Left renal cortex interstitium (tissue), 4 donors: ENCODE data around the gene POMGNT1. TPM values are rescaled to one million over a fixed set of nuclear protein-coding genes. Genes with fewer than 3 reads are reported as not detected.

Experiments used
- DNase-seq, 4 donors: peaks; one replicate each; pipeline ENCODE4 v3.0.0-alpha.2; 2013; ENCODE audit warnings: low read depth in 4 of 4, low spot score in 2 of 4, missing footprints in 1 of 4
- polyA plus RNA-seq, 4 donors: library from polyadenylated mRNA; unstranded; fragments of 120-200 nt; gene quantifications; one replicate each; pipeline ENCODE4 v1.2.1, GENCODE V29; 2013; ENCODE audit not compliant: insufficient read length in 4 of 4

The POMGNT1 gene
- polyA plus RNA-seq, 4 donors = 70.0 to 94.5 (median 84.7) TPM

DNA sequence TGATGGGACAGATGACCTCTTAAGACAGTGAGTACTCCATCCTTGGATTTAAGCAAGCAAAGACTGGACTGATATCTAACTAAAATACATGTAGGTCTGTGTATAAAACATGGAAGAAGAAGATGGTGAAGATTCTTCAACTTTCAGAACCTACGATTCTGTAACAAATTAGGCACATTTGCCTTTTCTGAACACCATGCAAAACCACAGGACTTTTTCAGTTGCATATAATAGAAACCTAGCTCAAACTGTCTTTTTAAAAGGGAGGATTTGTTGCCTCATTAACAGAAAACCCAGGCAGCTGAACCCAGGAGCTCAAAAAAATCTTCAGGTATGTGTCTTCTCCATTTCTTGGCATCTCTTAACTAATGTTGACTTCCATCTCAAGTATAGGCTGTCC lies 38.0 kb downstream of the POMGNT1 start:
- no peak for DNase-seq

DNA sequence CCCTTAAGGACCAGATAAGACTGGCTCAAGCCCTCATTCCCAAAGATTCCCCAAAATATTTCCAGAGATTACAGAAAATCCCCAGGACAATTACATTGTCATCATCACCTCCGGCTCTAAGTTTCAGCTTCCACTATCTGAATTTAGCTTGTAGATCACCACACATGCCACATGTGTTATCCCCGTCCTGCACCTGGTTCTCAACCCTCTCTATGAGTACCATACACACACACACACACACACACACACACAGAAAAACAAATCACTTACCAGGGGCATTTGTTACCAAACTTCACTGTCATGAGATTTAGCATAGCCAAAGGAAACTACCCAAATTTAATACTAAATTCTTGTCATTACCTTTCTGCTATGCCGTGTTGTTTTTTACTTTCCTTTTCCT lies 38.7 kb downstream of the POMGNT1 start:
- no peak for DNase-seq

DNA sequence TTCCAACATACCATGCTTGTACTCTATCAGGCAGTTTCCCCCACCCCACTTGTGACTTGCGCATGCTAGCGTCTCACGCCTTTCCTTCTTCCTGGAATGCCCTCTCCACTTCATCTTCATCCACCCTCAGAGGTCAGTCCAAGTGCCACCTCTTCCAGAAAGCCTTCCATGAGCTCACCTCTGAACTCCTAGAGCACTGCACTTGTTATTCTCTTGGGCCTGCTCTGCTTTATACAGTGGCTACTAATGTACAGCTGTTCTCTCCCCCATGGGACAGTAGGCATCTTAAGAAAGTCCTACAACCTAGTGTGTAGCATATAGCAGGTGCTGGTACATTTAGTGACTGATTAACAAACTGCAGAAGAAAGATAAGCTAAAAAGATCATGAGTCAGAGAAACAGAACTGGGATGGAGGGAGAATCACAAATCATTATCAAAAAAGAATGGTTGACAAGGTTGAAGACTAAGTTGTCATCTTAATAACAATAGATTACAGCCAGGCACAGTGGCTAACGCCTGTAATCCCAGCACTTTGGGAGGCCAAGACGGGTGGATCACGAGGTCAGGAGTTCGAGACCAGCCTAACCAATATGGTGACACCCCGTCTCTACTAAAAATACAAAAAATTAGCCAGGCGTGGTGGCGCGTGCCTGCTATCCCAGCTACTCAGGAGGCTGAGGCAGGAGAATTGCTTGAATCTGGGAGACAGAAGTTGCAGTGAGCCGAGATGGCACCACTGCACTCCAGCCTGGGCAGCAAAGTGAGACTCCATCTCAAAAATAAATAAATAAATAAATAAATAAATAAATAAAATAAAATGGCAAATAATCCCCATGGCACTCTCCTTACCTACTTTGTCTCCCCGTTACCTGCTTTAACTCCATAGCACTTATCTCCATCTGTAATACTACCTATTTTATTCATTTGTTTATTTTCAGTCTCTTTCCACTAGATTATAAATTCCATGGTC lies 39.6 kb downstream of the POMGNT1 start:
- no peak for DNase-seq

DNA sequence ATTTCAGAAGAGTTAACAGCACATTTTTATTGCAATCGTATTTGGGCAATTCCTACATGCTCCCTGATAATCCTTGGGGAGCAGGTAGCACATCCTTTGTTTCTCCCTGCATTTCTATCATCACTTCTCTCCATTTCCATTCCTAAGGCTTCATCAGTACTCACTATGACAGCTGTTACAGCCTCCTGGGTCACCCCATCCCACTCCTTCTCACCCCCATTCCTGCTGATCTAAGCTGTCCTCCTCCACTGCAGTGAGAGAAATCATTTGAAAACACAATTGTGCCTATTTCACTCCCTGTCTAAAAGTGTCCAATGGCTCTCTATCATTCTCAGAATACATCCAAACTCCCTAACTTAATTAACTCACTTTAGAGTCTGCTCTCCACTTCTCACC lies 40.3 kb downstream of the POMGNT1 start:
- no peak for DNase-seq

DNA sequence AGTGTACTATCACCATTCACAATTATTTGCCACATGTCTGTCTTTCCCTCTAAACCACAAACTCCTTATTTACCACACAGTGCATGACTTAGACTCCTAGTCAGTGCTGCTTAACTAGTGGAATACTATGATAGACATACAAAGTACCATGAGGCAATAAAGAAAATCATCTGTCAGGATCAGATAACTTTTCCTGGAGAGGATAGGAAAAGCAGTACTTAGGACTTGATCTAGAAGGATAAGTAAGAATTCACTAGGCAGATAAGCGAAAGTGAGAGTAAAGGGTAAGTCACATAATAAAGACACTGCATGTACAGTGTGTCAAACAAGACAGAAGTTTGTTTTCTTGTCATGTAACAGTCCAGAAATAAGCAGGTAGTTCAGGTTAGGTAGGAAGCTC lies 44.5 kb downstream of the POMGNT1 start:
- no peak for DNase-seq

DNA sequence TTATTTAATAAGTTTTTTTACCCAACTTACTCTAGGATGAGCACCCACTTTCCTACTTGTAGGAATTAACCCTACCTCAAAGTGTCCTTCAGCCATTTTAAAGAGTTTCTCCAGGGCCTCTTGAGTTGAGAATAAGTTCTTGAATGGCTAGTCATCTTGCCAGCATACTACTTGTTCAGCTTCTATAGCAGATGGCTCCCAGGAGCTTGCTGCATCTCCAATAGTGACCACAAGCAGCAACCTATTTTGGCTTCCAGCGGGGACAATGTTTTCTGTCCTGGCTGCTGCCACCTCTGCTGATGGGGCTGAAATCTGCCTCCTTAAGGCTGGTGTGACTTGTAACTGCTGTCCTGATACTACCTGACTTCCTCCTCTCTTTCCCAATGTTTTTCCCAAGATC lies 45.0 kb downstream of the POMGNT1 start:
- no peak for DNase-seq

DNA sequence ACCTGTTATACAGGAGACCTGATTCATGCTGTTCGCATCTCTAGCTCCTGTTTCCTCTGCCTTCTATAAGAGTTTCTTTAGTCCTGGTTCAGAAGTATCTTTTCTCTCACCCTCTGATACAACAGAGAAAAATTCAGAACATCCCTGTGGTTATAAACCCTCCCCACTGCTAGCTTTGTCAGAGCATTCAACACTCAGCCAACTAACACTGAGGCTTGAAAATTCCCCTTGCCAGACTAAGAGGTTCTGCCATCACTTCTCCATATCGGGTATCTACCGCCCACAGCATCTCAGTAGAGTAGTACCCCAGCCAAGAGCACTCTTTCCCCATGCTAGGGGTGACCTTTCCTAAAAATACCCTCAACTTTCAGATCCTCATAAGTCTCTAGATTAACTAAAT lies 46.2 kb downstream of the POMGNT1 start:
- no peak for DNase-seq

DNA sequence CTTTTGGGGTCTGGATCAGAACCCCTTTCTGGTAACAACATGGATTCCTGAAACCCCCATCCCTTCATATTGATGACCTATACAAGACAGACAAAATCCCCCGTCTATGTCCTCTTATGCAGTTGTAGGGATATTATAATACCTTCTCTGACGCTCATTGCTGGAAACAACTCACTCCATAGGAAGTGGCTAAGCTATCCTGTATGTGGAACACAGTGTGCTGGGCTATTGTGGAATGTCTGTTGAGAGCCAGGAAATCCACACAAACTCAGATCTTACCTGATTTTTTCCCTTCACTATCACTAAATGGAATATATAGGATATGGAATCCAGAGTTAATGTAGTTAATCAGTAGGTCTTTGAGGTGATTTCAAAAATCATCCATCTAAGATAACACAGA lies 48.1 kb downstream of the POMGNT1 start:
- no peak for DNase-seq

DNA sequence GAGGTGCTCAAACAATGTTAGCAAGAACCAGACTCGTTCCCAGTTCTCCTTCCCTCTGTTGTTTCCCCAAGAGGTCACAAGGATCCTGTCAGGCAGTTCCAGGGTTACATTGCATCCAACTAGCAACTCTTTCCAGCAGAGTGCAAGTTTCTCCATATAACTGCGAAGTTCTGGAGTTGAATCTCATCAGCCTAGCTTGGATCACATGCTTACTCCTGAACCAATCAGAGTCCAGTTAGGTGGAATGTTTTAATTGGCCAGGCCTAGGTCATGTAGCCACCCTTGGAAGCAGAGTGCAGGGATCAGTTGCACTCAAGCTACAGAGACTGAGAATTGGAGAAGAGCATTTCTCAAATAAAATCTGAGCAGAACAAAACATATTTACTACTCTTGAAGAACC lies 49.9 kb downstream of the POMGNT1 start:
- DNase-seq = no peak

Other genes starting within 250 kb of the POMGNT1 start
- gene PIK3R3, start 65.8 kb downstream of the POMGNT1 start, polyA plus RNA-seq = 10 to 100 TPM; 24.6 to 32.8 (median 27.4) TPM
- 10 to 100 TPM; 65.6 to 99.6 (median 80.7) TPM for gene TSPAN1, start 23.3 kb downstream of the POMGNT1 start, polyA plus RNA-seq
- not detected for gene P3R3URF, start 21.9 kb downstream of the POMGNT1 start, polyA plus RNA-seq
- gene LURAP1, start 4.9 kb upstream of the POMGNT1 start, polyA plus RNA-seq = 1 to 10 TPM; 3.1 to 6.5 (median 4.2) TPM
- gene RAD54L, start 49.3 kb upstream of the POMGNT1 start, polyA plus RNA-seq = 10 to 100 TPM; 10.8 to 16.3 (median 13.4) TPM
- 10 to 100 TPM; 75.6 to 99.0 (median 91.7) TPM for gene LRRC41, start 105.2 kb upstream of the POMGNT1 start, polyA plus RNA-seq
- gene UQCRH, start 105.3 kb upstream of the POMGNT1 start, polyA plus RNA-seq = 100 to 1,000 TPM; 354 to 478 (median 418) TPM
- 10 to 100 TPM; 23.8 to 30.7 (median 27.4) TPM for gene NSUN4, start 142.4 kb upstream of the POMGNT1 start, polyA plus RNA-seq
- gene FAAH, start 195.9 kb upstream of the POMGNT1 start, polyA plus RNA-seq = 10 to 100 TPM; 16.9 to 31.8 (median 26.7) TPM